HG03565 (cell line): ENCODE results near the gene PYGO1.
"Not testable (repeated sequence)": the region's sequence is repeated elsewhere in the genome, so short reads cannot be mapped to it uniquely, and the experiment has no call there.

Experiments used
- ATAC-seq: cut with Tn5 transposase; IDR thresholded peaks from one replicate; pipeline ENCODE4 v1.9.1; 2021; ENCODE audit warnings: mild to moderate bottlenecking, moderate library complexity; ENCODE audit not compliant: unreplicated experiment

Gene PYGO1

DNA sequence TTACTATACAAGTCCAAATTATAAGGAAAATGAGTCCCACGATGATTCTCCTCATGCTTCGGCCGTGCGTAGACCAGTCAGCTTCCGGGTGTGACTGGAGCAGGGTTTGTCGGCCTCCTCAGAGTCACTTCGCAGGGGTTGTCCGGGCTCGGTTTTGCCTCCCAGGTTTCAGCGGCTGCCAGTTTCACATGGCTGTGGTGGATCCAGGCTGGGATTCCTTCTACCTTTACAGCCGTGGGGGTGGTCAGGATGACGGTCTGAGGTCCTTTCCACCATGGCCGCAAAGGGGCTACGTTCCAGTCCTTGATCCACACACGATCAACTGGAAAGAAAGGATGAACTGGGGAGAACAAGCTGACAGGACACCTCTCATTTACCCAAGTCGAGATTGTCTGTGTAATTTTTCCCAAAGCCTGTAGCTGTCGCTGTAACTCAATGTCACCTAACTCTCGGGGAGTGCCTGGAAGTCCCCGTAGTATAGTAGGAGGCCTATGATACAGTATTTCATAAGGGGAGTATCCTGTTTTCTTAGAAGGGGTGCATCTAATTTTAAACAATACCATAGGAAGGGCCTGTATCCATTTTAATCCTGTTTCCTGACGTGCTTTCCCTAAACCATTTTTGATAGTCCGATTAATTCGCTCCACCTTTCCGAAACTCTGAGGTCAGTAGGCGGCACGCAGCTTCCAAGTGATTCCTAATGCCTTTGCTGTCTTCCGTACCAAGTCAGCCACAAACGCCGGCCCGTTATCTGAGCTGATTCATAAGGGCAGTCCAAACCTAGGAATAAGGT is 74.3 kb downstream of the PYGO1 start:
- not testable (repeated sequence) for ATAC-seq

DNA sequence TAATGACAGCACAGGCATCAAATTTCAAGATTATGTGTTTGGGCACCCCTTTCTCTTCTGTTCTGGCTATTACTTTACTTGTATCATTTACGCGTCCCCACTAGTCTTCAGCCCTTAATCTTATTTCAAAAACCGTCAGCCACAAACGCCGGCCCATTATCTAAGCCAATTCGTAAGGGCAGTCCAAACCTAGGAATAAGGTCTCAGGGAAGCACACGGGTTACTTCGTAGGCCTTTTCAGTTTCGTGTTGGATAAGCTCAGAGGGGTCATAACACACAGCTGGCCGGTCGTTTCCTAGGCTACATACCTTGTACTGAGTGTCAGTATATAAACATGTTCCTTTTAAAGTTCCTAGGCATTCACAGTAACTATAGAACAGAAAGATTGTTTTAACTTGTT is 75.0 kb downstream of the PYGO1 start:
- ATAC-seq = no peak

DNA sequence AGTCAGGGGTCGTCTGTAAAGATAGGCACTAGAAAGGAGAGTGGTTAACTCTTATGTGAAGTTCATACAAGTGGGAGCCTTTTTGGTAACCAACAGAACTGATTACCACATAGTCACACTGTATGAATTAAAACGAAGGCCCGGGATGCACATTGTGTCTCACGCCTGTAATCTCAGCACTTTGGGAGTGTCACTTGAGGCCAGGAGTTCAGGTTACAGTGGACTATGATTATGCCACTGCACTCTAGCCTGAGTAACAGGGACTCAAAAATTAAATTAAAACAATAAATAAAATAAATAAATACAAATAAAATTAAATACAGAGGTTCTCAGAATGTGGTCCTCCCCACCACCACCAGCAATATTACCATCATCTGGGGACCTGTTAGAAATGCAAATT is 80.6 kb downstream of the PYGO1 start:
- no peak for ATAC-seq

DNA sequence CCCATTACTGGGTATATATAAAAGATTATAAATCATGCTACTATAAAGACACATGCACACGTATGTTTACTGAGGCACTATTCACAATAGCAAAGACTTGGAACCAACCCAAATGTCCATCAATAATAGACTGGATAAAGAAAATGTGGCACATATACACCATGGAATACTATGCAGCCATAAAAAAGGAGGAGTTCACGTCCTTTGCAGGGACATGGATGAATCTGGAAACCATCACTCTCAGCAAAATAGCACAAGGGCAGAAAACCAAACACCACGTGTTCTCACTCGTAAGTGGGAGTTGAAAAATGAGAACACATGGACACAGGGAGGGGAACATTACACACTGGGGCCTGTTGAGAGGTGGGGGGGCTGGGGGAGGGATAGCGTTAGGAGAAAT is 82.7 kb downstream of the PYGO1 start:
- not testable (repeated sequence) for ATAC-seq

DNA sequence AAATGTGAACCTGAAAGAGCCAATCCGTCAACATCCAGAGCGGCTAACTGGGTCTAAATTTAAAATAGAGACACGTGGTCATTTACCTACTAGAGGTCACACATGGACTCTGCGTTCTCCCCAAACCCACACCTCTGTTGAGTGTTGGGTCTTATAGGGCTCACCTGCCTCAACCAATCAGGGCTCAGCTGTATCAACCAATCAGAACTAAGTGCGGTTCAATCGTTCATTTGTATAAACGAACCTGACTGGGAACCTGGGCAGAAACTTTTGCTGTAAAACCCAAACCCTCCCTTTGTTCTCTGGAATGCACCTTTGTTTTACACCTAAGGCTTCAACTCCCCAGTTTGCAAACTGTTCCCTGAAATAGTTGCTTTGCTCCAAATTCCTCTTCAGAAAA is 89.0 kb downstream of the PYGO1 start:
- no peak for ATAC-seq

DNA sequence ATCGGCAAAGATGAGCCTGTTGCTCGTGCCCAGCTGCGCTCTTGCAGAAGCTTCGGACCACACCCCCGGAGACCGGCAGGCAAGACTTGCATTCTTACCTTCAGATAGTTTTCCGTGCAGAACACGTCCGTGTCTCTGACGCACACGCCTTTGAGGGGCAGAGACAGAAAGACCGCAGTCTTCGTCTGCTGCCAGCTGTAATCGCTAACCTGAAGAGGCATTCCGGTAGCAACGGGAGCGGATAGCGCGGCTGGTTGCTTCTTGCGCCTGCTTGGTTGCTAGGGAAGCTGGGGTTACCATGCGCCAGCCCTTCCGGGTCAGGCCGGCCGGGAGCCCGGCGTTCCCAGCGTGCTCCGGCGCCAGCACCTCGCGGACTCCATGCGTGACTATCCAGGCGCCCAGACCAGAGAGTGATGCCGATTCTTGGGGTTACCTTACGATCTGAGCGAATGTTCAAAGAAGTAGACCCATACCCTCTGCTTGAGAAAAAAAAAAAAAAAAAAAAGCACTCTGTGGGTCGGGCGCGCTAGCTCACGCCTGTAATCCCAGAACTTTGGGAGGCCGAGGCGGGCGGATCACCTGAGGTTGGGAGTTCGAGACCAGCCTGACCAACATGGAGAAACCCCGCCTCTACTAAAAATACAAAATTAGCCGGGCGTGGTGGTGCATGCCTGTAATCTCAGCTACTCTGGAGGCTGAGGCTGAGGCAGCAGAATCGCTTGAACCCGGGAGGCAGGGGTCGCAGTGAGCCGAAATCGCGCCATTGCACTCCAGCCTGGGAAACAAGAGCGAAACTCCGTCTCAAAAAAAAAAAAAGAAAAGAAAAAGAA is 89.8 kb downstream of the PYGO1 start:
- ATAC-seq = peak; percentile 97

DNA sequence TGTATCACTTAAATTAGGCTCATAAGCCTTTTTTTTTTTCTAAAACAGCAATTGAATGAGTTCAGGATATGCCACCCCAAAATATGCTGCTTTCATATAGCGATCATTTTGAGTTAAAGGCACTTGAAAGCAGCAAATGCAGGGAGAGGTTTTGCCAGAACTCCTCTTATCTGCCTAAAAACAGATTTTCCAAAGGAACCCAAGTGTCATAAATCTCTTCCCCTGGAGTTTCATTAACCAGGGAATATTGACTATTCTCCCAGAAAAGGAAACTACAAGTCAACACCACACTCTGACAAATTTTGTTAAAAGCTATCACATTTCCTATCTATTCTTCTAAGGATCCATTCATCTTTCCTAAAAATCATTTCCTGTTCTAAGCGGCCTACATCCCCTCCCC is 91.4 kb downstream of the PYGO1 start:
- no peak for ATAC-seq

DNA sequence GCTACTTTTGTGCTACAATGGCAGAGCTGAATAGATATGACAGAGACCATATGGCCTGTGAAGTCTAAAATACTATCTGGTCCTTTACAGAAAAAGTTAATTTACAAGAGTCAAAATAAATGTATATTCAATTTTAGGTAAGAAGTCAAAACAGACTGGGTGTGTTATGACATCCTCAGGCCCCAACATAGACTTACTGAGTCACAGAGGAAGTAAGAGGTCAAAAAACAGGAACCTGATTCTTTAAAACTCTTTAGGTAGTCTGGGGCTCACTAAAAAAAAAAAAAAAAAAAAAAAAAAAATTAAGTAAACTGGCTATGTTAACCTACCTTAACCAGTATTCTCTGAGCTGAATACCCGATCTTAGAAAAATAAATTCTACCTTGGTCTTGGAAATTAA is 93.2 kb downstream of the PYGO1 start:
- ATAC-seq = no peak

DNA sequence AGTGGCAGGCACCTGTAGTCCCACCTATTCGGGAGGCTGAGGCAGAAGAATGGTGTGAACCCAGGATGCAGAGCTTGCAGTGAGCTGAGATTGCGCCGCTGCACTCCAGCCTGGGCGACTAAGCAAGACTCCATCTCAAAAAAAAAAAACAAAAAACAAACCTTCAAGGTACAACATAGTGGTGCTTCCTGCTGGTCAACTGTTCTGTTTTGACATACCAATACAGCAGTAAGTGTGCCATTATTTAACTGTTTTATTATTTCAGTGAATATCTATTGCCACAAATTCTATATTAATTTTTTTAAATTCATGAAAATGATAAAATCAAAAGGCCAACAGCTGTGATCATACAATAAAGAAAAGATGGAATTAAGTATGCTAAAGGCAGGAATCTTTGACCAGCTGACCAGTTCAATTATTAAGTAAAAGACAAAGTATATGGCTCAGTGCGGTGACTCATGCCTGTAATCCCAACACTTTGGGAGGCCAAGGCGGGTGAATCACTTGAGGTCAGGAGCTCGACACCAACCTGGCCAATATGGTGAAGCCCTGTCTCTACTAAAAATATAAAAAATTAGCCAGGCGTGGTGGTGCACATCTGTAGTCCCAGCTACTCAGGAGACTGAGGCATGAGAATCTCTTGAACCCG is 99.1 kb downstream of the PYGO1 start:
- ATAC-seq = not testable (repeated sequence)
